SK-N-SH treated with all-trans-retinoic acid at 6 μM for 48 hours (cell line): ENCODE measurements around the gene RBM28.
A peak's percentile ranks its signal among the peaks of the same experiment; 100 is the strongest.

ENCODE experiments used
- ATAC-seq: fragments of 200-7000 bp; cut with Tn5 transposase; 3 replicates; pipeline ENCODE4 v1.9.1; 2020; ENCODE audit warnings: mild to moderate bottlenecking, moderate library complexity
- BACH2 ChIP-seq: fragments of 250-450 bp; sonication (Bioruptor Pico); IDR thresholded peaks from 2 replicates; pipeline ENCODE4 v1.9.0; 2021; ENCODE audit warnings: mild to moderate bottlenecking, borderline replicate concordance
- CREB5 ChIP-seq: fragments of 250-450 bp; sonication (Bioruptor Pico); IDR thresholded peaks from 2 replicates; pipeline ENCODE4 v1.5.1; 2020; ENCODE audit warnings: low read depth, mild to moderate bottlenecking, moderate library complexity
- CSDC2 ChIP-seq: fragments of 250-450 bp; sonication (Bioruptor Pico); IDR thresholded peaks from 2 replicates; pipeline ENCODE4 v1.5.0; 2020; ENCODE audit warnings: mild to moderate bottlenecking, moderate library complexity
- CSRNP3 ChIP-seq: fragments of 250-450 bp; sonication (Bioruptor Pico); IDR thresholded peaks from 2 replicates; pipeline ENCODE4 v1.5.1; 2021; ENCODE audit warnings: mild to moderate bottlenecking, moderate library complexity
- ESRRG ChIP-seq: fragments of 250-450 bp; sonication (Bioruptor Pico); IDR thresholded peaks from 2 replicates; pipeline ENCODE4 v1.6.1; 2021; ENCODE audit warnings: mild to moderate bottlenecking
- GLIS3 ChIP-seq: fragments of 250-450 bp; sonication (Bioruptor Pico); IDR thresholded peaks from 2 replicates; pipeline ENCODE4 v1.5.0; 2020; ENCODE audit warnings: mild to moderate bottlenecking, moderate library complexity
- ISL1 ChIP-seq: fragments of 250-450 bp; sonication (Bioruptor Pico); IDR thresholded peaks from 2 replicates; pipeline ENCODE4 v2.1.2; 2022; ENCODE audit warnings: mild to moderate bottlenecking, moderate library complexity
- OSR1 ChIP-seq: fragments of 250-450 bp; sonication (Bioruptor Pico); IDR thresholded peaks from 2 replicates; pipeline ENCODE4 v1.8.0; 2022; ENCODE audit warnings: moderate library complexity, mild to moderate bottlenecking, inconsistent platforms
- PATZ1 ChIP-seq: fragments of 250-450 bp; sonication (Bioruptor Pico); IDR thresholded peaks from 2 replicates; pipeline ENCODE4 v1.8.0; 2020; ENCODE audit warnings: mild to moderate bottlenecking, moderate library complexity, borderline replicate concordance
- POU6F1 ChIP-seq: fragments of 250-450 bp; sonication (Bioruptor Pico); IDR thresholded peaks from 2 replicates; pipeline ENCODE4 v1.8.0; 2021; ENCODE audit warnings: low read depth, mild to moderate bottlenecking, moderate library complexity, borderline replicate concordance
- PPARA ChIP-seq: fragments of 250-450 bp; sonication (Bioruptor Pico); IDR thresholded peaks from 2 replicates; pipeline ENCODE4 v1.5.0; 2020; ENCODE audit warnings: mild to moderate bottlenecking, borderline replicate concordance
- RARB ChIP-seq: fragments of 250-450 bp; sonication (Bioruptor Pico); IDR thresholded peaks from 2 replicates; pipeline ENCODE4 v1.8.0; 2021; ENCODE audit warnings: mild to moderate bottlenecking, moderate library complexity
- SNAI2 ChIP-seq: fragments of 250-450 bp; sonication (Bioruptor Pico); IDR thresholded peaks from 2 replicates; pipeline ENCODE4 v1.5.0; 2020; ENCODE audit warnings: mild to moderate bottlenecking, moderate library complexity
- TCF4 ChIP-seq: fragments of 250-450 bp; sonication (Bioruptor Pico); IDR thresholded peaks from 2 replicates; pipeline ENCODE4 v1.8.0; 2021; ENCODE audit warnings: mild to moderate bottlenecking, moderate library complexity, borderline replicate concordance
- TOX ChIP-seq: fragments of 250-450 bp; sonication (Bioruptor Pico); IDR thresholded peaks from 2 replicates; pipeline ENCODE4 v1.8.0; 2021; ENCODE audit warnings: mild to moderate bottlenecking, moderate library complexity, borderline replicate concordance
- TSHZ2 ChIP-seq: fragments of 250-450 bp; sonication (Bioruptor Pico); IDR thresholded peaks from 2 replicates; pipeline ENCODE4 v1.5.0; 2020; ENCODE audit warnings: mild to moderate bottlenecking, moderate library complexity
- ZC3H10 ChIP-seq: fragments of 250-450 bp; sonication (Bioruptor Pico); IDR thresholded peaks from 2 replicates; pipeline ENCODE4 v1.5.1; 2021; ENCODE audit warnings: mild to moderate bottlenecking, moderate library complexity
- ZFP30 ChIP-seq: fragments of 450-650 bp; formaldehyde crosslinking; IDR thresholded peaks from 2 replicates; pipeline ENCODE4 v1.5.0; 2022; ENCODE audit warnings: mild to moderate bottlenecking, moderate library complexity
- ZNF70 ChIP-seq: fragments of 450-650 bp; formaldehyde crosslinking; IDR thresholded peaks from 2 replicates; pipeline ENCODE4 v1.5.0; 2020; ENCODE audit warnings: mild to moderate bottlenecking, moderate library complexity

The RBM28 gene

GRCh38 chr7:128349466-128349825 lies 5.7 kb upstream of the RBM28 start (continued):
- TF ChIP-seq TSHZ2 (no peak), GLIS3 (CRISPR knock-in tag) (no peak)

GRCh38 chr7:128347647-128348097 lies 4.0 kb upstream of the RBM28 start:
- peak; percentile 55; the same call in 1 of the 2 replicates for TF ChIP-seq ZNF70 (CRISPR knock-in tag)
- TF ChIP-seq POU6F1 (CRISPR knock-in tag), result no peak
- TF ChIP-seq TCF4 (CRISPR knock-in tag), result 0 out of 2 replicates have a peak, but pooled peaks have one; percentile 38
- ATAC-seq, result peak; percentile 75

GRCh38 chr7:128344431-128344774 lies 695 bp upstream of the RBM28 start:
- no peak for TF ChIP-seq CSRNP3
- TF ChIP-seq ISL1 (CRISPR knock-in tag), result no peak
- TF ChIP-seq CSDC2 (CRISPR knock-in tag), result no peak
- no peak for TF ChIP-seq ESRRG (CRISPR knock-in tag)
- TF ChIP-seq TCF4 (CRISPR knock-in tag), result no peak
- TF ChIP-seq ZC3H10 (CRISPR knock-in tag), result no peak
- no peak for TF ChIP-seq ZFP30
- no peak for TF ChIP-seq TOX
- no peak for TF ChIP-seq ZNF70 (CRISPR knock-in tag)
- TF ChIP-seq CREB5 (CRISPR knock-in tag), result no peak
- TF ChIP-seq RARB (CRISPR knock-in tag), result no peak
- TF ChIP-seq TSHZ2, result no peak
- TF ChIP-seq BACH2 (CRISPR knock-in tag), result no peak
- no peak for ATAC-seq

GRCh38 chr7:128341733-128342132 lies 2.0 kb downstream of the RBM28 start:
- ATAC-seq, result no peak
- TF ChIP-seq GLIS3 (CRISPR knock-in tag) (no peak), OSR1 (no peak), CSDC2 (CRISPR knock-in tag) (no peak), ZC3H10 (CRISPR knock-in tag) (no peak), SNAI2 (CRISPR knock-in tag) (no peak), PPARA (CRISPR knock-in tag) (no peak), CSRNP3 (no peak), PATZ1 (CRISPR knock-in tag) (no peak)
- TF ChIP-seq, all 23 proteins: peak for 0
